Measurements from ENCODE around the gene MARCHF3.

- TF ChIP-seq TAF1 (IDR thresholded peaks at IDR 0.05; ENCODE audit: borderline replicate concordance, low read depth, low read length) (no peak), POLR2A (IDR thresholded peaks at IDR 0.05; ENCODE audit: low read depth, low read length) (no peak)
Observed at GRCh38 chr5:126920291-126920690, 110.1 kb downstream of the MARCHF3 start.

All from GM12892 (cell line).